HEK293 (cell line): ENCODE data around the gene FCMR.

Experiments used
- CTCF ChIA-PET: fragments of 350-600 bp; formaldehyde crosslinking; extraction: SDS; loops from one replicate; lab custom pipeline; 2021; ENCODE audit warnings: antibody characterized with exemption; lab: Yijun Ruan, JAX
- POLR2A ChIA-PET: fragments of 300-600 bp; formaldehyde crosslinking; extraction: SDS; loops from one replicate; lab custom pipeline; 2020; ENCODE audit warnings: antibody characterized with exemption, inconsistent platforms; lab: Yijun Ruan, JAX
- H3K27ac ChIP-seq: fragments of 200-500 bp; sonication (Bioruptor generic); 2 replicates; pipeline ENCODE4 v1.5.1; 2014; ENCODE audit warnings: low read depth, low read length, control low read depth, inconsistent platforms; ENCODE audit errors: extremely low read depth
- H3K36me3 ChIP-seq, 2 experiments: fragments of 200-500 bp in 1 of 2; sonication (Bioruptor generic) in 1 of 2; 1 replicate in 1 of 2; 2 replicates in 1 of 2; pipeline ENCODE4 v1.5.1; 2014 to 2017; ENCODE audit warnings: inconsistent platforms in 2 of 2, low read length in 2 of 2; ENCODE audit not compliant: control insufficient read depth in 2 of 2, insufficient read depth in 1 of 2
- H3K4me1 ChIP-seq: fragments of 200-500 bp; sonication (Bioruptor generic); 2 replicates; pipeline ENCODE4 v1.5.1; 2014; ENCODE audit warnings: mild to moderate bottlenecking, low read length, inconsistent platforms; ENCODE audit not compliant: control insufficient read depth, insufficient read depth
- H3K4me3 ChIP-seq: 2 replicates; pipeline ENCODE4 v1.5.1; 2011; ENCODE audit warnings: low read depth, mild to moderate bottlenecking, control low read depth, low read length, moderate library complexity
- H3K9me3 ChIP-seq: fragments of 200-500 bp; sonication (Bioruptor generic); 2 replicates; pipeline ENCODE4 v1.5.1; 2014; ENCODE audit warnings: low read depth, low read length, inconsistent platforms; ENCODE audit not compliant: control insufficient read depth, insufficient read depth
- EGR2 ChIP-seq: fragments of 450-650 bp; formaldehyde crosslinking; IDR thresholded peaks from 2 replicates; pipeline ENCODE4 v1.5.1; 2016; ENCODE audit warnings: low read depth, missing biosample characterization, missing genetic modification characterization
- KLF10 ChIP-seq: fragments of 450-650 bp; IDR thresholded peaks from 2 replicates; pipeline ENCODE4 v1.5.1; 2018; ENCODE audit warnings: missing biosample characterization, mild to moderate bottlenecking, missing genetic modification characterization
- TRIM28 ChIP-seq: IDR thresholded peaks from 2 replicates; pipeline ENCODE4 v1.6.1; 2011; ENCODE audit warnings: low read length, control low read depth, borderline replicate concordance
- WT1 ChIP-seq: fragments of 450-650 bp; formaldehyde crosslinking; IDR thresholded peaks from 2 replicates; pipeline ENCODE4 v1.5.1; 2016; ENCODE audit warnings: missing biosample characterization, missing genetic modification characterization
- ZBTB7A ChIP-seq: fragments of 450-650 bp; formaldehyde crosslinking; IDR thresholded peaks from 2 replicates; pipeline ENCODE4 v1.5.1; 2016; ENCODE audit warnings: low read depth, missing biosample characterization, missing genetic modification characterization
- ZFHX2 ChIP-seq: fragments of 450-650 bp; formaldehyde crosslinking; conservative IDR thresholded peaks from 2 replicates; pipeline ENCODE4 v1.5.1; 2016; ENCODE audit warnings: missing biosample characterization, missing genetic modification characterization
- ZNF148 ChIP-seq: fragments of 450-650 bp; formaldehyde crosslinking; IDR thresholded peaks from 2 replicates; pipeline ENCODE4 v1.5.0; 2017; ENCODE audit warnings: missing biosample characterization, missing genetic modification characterization, borderline replicate concordance
- ZNF488 ChIP-seq: fragments of 450-650 bp; formaldehyde crosslinking; IDR thresholded peaks from 2 replicates; pipeline ENCODE4 v1.5.1; 2016; ENCODE audit warnings: missing biosample characterization, missing genetic modification characterization
- ZNF843 ChIP-seq: fragments of 450-650 bp; formaldehyde crosslinking; IDR thresholded peaks from 2 replicates; pipeline ENCODE4 v1.5.1; 2016; ENCODE audit warnings: missing biosample characterization, missing genetic modification characterization
- TF ChIP-seq, protein P1 (sequence below): fragments of 450-650 bp; formaldehyde crosslinking; IDR thresholded peaks from 2 replicates; pipeline ENCODE4 v1.5.1; 2016; ENCODE audit warnings: missing biosample characterization, missing genetic modification characterization
- TF ChIP-seq, protein P2 (sequence below): fragments of 450-650 bp; formaldehyde crosslinking; IDR thresholded peaks from 2 replicates; pipeline ENCODE4 v1.5.1; 2016; ENCODE audit warnings: missing biosample characterization, missing genetic modification characterization
- TF ChIP-seq, protein P3 (sequence below): fragments of 450-650 bp; formaldehyde crosslinking; IDR thresholded peaks from 2 replicates; pipeline ENCODE4 v1.5.1; 2016; ENCODE audit warnings: missing biosample characterization, missing genetic modification characterization
- TF ChIP-seq, protein P4 (sequence below): fragments of 450-650 bp; IDR thresholded peaks from 2 replicates; pipeline ENCODE4 v1.5.1; 2018; ENCODE audit warnings: missing biosample characterization, mild to moderate bottlenecking, missing genetic modification characterization

Gene FCMR

GRCh38 chr1:206895837-206896242 lies 25.9 kb downstream of the FCMR start:
- Histone ChIP-seq H3K4me1 (no peaks in the 10 kb centered on the region; the same call in 1 of the 2 replicates), H3K36me3 (no peaks in the 10 kb centered on the region), H3K9me3 (no peaks in the 10 kb centered on the region), H3K27ac (no peak overlapping the region), H3K4me3 (no peak overlapping the region)
- ChIA-PET POLR2A (no interaction called here), CTCF (interaction anchor here (0.6 to 3.2 kb wide), 6 partner anchors 10 to 160 kb away, joined by 3 to 17 read pairs (median 5); partner anchors contain the start of gene IL20)
- TF ChIP-seq, protein P1, sequence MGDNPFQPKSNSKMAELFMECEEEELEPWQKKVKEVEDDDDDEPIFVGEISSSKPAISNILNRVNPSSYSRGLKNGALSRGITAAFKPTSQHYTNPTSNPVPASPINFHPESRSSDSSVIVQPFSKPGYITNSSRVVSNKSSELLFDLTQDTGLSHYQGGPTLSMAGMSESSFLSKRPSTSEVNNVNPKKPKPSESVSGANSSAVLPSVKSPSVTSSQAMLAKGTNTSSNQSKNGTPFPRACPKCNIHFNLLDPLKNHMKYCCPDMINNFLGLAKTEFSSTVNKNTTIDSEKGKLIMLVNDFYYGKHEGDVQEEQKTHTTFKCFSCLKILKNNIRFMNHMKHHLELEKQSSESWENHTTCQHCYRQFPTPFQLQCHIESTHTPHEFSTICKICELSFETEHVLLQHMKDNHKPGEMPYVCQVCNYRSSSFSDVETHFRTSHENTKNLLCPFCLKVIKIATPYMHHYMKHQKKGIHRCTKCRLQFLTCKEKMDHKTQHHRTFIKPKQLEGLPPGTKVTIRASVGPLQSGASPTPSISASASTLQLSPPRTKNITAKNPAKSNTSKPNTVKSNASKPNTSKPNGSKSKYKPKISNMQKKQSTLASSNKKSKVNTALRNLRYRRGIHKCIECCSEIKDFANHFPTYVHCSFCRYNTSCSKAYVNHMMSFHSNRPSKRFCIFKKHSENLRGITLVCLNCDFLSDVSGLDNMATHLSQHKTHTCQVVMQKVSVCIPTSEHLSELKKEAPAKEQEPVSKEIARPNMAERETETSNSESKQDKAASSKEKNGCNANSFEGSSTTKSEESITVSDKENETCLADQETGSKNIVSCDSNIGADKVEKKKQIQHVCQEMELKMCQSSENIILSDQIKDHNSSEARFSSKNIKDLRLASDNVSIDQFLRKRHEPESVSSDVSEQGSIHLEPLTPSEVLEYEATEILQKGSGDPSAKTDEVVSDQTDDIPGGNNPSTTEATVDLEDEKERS, result no peak
- TF ChIP-seq, protein P2, sequence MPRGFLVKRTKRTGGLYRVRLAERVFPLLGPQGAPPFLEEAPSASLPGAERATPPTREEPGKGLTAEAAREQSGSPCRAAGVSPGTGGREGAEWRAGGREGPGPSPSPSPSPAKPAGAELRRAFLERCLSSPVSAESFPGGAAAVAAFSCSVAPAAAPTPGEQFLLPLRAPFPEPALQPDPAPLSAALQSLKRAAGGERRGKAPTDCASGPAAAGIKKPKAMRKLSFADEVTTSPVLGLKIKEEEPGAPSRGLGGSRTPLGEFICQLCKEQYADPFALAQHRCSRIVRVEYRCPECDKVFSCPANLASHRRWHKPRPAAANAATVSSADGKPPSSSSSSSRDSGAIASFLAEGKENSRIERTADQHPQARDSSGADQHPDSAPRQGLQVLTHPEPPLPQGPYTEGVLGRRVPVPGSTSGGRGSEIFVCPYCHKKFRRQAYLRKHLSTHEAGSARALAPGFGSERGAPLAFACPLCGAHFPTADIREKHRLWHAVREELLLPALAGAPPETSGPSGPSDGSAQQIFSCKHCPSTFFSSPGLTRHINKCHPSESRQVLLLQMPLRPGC (tag by site-specific recombination), result no peak
- TF ChIP-seq ZNF488 (tag by site-specific recombination) (no peak), WT1 (tag by site-specific recombination) (0 out of 2 replicates have a peak, but pooled peaks have one; percentile 61), ZNF148 (tag by site-specific recombination) (no peak), ZBTB7A (tag by site-specific recombination) (no peak), ZNF843 (tag by site-specific recombination) (no peak), TRIM28 (0 out of 2 replicates have a peak, but pooled peaks have one; percentile 33)
- TF ChIP-seq, protein P3, sequence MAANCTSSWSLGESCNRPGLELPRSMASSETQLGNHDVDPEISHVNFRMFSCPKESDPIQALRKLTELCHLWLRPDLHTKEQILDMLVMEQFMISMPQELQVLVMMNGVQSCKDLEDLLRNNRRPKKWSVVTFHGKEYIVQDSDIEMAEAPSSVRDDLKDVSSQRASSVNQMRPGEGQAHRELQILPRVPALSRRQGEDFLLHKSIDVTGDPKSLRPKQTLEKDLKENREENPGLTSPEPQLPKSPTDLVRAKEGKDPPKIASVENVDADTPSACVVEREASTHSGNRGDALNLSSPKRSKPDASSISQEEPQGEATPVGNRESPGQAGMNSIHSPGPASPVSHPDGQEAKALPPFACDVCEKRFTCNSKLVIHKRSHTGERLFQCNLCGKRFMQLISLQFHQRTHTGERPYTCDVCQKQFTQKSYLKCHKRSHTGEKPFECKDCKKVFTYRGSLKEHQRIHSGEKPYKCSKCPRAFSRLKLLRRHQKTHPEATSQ (tag by site-specific recombination), result no peak
- TF ChIP-seq, protein P4, sequence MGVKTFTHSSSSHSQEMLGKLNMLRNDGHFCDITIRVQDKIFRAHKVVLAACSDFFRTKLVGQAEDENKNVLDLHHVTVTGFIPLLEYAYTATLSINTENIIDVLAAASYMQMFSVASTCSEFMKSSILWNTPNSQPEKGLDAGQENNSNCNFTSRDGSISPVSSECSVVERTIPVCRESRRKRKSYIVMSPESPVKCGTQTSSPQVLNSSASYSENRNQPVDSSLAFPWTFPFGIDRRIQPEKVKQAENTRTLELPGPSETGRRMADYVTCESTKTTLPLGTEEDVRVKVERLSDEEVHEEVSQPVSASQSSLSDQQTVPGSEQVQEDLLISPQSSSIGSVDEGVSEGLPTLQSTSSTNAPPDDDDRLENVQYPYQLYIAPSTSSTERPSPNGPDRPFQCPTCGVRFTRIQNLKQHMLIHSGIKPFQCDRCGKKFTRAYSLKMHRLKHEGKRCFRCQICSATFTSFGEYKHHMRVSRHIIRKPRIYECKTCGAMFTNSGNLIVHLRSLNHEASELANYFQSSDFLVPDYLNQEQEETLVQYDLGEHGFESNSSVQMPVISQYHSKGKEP (tag by site-specific recombination), result no peak

GRCh38 chr1:206895325-206895724 lies 26.4 kb downstream of the FCMR start:
- CTCF ChIA-PET, result interaction anchor here (0.6 to 3.2 kb wide), 6 partner anchors 10 to 160 kb away, joined by 3 to 17 read pairs (median 4); partner anchors contain the start of gene IL20
- Histone ChIP-seq H3K9me3 (no peaks in the 10 kb centered on the region), H3K4me3 (no peak overlapping the region), H3K27ac (no peak overlapping the region), H3K36me3 (no peaks in the 10 kb centered on the region), H3K4me1 (no peaks in the 10 kb centered on the region; the same call in 1 of the 2 replicates)
- POLR2A ChIA-PET, result no interaction called here
- TF ChIP-seq EGR2 (tag by site-specific recombination), result peak; percentile 44; the same call in 1 of the 2 replicates
- peak; percentile 31; the same call in 1 of the 2 replicates for TF ChIP-seq ZFHX2
- TF ChIP-seq KLF10, result no peak
- TF ChIP-seq, all 188 proteins: peak for 2
